GM12874 (cell line): ENCODE data around the gene SUGT1.

Experiments
- TF ChIP-seq, protein P1 (sequence below): IDR thresholded peaks from 2 replicates; pipeline ENCODE4 v1.5.1; 2011; ENCODE audit warnings: low read depth, mild to moderate bottlenecking, control low read depth, low read length, moderate library complexity; ENCODE audit not compliant: insufficient read depth

SUGT1 gene

DNA sequence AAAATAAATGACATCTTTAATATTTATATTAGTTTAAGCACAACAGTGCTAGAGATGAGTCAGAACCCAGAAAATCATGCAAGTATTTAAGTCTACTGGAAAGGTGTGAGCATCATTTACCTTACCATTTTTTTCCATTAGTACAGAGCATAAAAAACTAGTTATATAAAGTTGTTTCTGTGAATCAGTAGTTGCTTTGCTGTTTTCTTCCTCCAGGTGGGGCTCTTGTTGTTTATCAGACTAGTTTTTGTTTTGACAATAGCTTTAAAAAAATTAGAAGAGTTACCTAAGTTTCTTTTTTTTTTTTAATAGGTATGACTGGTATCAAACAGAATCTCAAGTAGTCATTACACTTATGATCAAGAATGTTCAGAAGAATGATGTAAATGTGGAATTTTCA lies 12.7 kb downstream of the SUGT1 start:
- TF ChIP-seq, protein P1, sequence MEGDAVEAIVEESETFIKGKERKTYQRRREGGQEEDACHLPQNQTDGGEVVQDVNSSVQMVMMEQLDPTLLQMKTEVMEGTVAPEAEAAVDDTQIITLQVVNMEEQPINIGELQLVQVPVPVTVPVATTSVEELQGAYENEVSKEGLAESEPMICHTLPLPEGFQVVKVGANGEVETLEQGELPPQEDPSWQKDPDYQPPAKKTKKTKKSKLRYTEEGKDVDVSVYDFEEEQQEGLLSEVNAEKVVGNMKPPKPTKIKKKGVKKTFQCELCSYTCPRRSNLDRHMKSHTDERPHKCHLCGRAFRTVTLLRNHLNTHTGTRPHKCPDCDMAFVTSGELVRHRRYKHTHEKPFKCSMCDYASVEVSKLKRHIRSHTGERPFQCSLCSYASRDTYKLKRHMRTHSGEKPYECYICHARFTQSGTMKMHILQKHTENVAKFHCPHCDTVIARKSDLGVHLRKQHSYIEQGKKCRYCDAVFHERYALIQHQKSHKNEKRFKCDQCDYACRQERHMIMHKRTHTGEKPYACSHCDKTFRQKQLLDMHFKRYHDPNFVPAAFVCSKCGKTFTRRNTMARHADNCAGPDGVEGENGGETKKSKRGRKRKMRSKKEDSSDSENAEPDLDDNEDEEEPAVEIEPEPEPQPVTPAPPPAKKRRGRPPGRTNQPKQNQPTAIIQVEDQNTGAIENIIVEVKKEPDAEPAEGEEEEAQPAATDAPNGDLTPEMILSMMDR = no peak; the same call in 1 of the 2 replicates

DNA sequence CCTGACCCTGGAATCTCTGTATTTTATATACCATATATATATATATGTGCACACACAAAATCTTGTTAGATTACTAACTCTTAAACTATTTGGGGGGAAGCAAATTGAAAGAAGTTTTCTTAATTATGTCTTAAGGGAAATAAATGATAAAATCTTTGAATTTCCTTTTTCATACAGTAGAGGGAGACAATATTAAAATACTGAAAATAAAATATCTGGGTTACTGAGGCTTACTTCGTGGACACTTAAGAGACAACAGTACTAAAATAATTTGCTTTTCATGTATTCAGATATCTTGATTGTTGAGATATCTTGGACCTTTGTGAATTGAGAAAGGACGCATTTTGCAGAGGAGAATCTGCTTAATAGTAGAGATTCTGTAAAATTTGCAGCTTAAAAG lies 17.0 kb downstream of the SUGT1 start:
- TF ChIP-seq, protein P1 = no peak

DNA sequence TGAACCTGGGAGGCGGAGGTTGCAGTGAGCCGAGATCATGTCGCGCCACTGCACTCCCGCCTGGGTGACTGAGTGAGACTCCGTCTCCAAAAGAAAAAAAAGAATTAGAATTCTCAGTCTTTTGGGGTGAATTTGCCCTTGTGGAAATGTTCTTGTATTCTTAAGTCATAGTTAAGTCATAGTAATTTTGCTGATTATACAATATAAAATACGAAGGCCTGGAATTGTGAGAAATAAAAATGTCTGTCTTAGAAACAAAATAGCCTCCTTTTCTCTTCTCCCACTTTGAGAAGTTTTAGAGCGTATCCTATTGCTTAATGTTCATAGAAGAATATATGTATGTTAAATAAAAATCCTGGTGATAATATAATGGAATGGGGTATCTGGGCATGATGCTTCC lies 18.1 kb downstream of the SUGT1 start:
- TF ChIP-seq, protein P1 = no peak

DNA sequence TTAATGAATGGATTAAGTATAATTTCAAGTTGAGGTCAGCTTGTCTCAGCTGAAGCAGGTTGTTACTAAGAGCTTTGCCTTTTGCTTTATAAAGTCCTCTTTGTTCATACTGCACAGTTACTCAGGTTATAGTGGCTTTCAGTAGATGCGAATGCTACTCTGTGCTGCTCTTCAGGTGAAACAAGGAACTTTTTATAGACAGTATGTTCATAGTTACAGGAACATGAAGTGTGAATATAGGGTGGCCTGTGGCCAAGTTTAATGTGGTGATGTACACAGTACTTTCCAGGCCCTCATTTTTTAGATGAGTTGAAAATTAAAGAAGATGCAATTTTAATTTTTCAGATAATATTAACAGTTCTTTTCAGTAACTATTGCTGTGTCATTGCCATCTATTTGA lies 20.8 kb downstream of the SUGT1 start:
- TF ChIP-seq, protein P1 = no peak

DNA sequence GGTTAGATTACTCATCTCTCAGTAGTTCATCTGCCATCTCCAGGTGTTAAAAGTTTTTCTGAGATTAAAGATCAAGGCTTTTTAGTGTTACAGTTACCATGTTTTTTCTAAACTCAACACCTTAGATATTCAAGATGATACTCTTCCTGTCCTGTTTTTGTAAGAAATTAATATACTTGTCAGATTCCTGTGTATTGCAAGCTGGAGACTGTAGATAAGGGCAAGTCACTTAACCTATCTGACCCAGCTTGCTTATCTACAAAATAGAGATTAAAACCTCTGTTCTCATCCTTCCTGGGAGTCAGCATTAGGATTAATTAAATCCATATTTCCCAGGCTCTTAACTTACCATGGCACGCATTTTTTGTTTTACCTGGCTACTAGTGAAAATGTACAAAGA lies 25.2 kb downstream of the SUGT1 start:
- TF ChIP-seq, protein P1 = no peak

DNA sequence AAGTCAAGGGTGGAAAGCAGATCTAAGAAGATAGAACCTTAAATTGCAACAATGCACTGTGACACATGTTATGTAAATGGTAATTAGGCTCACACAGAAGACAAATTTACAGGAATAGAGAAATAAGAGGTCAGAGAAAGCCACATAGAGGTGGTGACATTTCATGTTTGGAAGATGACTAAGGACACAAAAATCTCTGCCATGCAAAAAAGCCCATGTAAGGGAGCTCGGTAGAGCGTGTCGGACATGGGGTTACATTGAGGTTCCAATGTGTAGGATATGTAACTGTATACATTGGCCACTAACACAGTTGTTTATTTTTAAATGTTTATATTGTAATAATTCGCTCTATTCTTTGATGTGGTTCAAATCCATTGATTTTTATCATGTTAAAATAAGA lies 33.7 kb downstream of the SUGT1 start:
- TF ChIP-seq, protein P1 = no peak

DNA sequence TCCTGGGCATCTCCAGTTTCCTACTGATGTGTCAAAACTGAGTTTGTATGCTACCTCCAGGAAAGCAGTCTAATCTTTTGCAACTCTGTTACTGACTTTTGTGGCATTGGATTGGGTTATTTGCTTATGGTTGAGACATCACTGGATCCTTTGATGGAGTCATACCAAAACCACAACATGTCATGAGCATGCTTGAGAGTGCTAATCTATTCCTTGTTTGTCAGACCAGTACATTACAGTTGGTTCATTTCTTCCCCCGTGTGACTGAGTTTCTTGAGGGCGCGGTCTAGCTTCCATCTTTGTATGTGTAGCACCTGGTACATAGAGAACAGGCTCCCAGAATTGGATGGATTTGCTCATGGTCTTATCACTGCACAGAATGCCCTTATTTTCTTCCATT lies 43.2 kb downstream of the SUGT1 start:
- TF ChIP-seq, protein P1 = no peak

DNA sequence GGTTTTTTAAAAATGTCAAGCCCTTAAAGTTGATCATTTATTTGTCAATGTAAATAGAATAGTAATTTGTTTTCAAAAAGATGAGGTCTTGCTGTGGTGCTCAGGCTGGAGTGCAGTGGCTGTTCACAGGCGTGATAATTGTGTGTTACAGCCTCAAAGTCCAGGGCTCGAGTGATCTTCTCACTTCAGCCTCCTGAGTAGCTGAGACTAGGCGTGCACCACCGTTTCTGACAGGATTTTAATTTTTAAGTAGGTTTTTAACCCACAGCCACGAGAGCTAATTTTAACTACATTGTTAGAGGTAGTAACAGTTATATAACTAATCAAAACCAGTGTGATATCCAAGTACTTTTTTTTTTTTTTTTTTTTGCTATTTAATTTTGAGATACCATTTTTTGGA lies 43.9 kb downstream of the SUGT1 start:
- TF ChIP-seq, protein P1 = no peak
